NCI-H82 (cell line): Measurements from ENCODE around the gene NUP210.
A peak's percentile ranks its signal among the peaks of the same experiment; 100 is the strongest.
"Not testable (repeated sequence)": the region's sequence is repeated elsewhere in the genome, so short reads cannot be mapped to it uniquely, and the experiment has no call there.

Source experiments
- DNase-seq: peaks from one replicate; lab custom pipeline; 2025; lab: John Stamatoyannopoulos, UW

The NUP210 gene

DNA sequence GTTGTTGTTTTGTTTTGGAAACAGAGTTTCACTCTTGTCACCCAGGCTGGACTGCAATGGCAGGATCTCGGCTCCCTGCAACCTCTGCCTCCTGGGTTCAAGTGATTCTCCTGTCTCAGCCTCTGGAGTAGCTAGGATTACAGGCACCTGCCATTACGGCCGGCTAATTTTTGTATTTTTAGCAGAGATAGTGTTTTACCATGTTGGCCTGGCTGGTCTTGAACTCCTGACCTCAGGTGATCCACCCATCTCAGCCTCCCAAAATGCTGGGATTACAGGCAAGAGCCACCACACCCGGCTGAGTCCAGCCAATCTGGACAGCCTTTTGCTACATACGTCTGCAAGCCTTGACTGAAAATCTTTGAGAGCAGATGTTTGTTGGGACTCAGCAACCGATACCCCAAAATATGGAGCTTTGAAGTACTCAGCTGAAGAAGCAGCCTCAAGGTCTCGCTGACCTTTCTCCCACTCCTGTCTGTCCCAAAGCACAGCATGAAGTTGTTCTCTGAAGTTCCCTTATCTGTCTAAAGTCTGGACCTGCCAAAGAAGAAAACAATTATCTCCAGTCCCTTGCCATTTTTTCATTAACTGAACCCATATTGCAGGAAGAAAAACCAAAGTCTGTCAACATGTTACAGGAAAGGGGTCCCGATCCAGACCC, 9.6 kb upstream of the NUP210 start:
- no peak for DNase-seq

DNA sequence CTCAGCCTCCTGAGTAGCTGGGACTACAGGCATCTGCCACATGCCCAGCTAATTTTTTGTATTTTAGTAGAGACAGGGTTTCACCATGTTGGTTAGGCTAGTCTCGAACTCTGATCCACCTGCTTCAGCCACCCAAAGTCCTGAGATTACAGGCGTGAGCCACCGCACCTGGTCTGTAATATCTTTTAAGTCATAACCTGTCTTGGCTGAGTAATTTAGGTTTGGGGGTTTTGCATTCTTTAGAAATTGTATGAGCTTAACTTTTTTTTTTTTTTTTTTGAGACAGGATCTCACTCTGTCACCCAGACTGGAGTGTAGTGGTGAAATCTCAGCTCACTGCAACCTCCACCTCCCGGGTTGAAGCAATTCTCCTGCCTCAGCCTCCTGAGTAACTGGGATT, 8.6 kb upstream of the NUP210 start:
- not testable (repeated sequence) for DNase-seq

DNA sequence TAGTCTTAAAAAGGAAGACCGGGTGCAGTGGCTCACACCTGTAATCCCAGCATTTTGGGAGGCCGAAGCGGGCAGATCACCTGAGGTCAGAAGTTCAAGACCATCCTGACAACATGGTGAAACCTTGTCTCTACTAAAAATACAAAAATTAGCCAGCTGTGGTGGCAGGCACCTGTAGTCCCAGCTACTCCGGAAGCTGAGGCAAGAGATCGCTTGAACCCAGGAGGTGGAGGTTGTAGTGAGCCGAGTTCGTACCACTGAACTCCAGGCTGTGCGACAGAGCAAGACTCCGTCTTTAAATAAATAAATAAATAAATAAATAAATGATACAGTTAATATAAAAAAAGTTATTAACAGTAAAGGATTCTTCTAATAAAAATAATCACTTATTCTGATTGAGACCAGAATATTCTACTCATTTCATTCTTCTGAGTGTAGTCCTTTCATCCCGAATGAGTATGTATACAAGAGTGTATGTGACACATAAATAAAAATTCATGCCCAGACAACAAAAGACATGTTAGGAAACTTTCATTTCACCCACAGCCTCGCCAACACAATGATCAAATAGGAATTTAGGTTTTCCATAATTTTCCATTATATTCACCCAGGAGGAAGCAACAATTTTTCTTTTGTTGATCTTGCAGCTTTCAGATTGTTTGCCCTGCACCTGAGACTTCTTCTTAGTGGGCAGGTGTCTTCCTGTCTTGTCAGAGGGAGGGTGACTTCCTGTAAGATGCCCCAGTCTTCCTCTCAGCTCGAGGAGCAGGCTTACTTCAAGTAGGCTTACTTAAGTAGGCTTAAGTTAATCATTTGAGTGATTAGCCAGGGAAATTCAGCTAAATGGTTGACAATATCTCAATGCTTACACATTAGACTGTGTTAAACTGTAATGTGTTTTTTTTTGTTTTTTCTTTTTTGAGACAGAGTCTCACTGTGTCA, 7.8 kb upstream of the NUP210 start:
- peak; percentile 79 for DNase-seq

- DNase-seq: no peak
Measured at GRCh38 chr3:13426591-13426990, 6.5 kb upstream of the NUP210 start.

DNA sequence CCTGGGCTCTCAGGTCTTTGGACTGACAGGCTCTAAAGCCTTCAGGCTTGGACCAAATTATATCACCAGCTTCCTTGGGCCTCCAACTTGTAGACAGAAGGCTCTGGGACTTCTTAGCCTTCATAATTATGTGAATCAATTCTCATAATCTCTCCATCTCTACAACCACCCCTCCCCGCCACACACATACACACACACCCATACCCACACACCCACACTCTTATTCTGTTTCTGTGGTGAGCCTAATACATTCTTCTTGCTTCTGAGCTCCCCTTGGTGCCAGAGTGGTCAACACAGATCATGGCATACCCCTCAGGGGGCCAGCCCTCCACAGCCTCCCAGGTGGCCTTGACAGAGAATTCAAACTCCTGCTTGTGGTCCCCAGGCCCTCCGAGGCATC, 5.6 kb upstream of the NUP210 start:
- no peak for DNase-seq

DNA sequence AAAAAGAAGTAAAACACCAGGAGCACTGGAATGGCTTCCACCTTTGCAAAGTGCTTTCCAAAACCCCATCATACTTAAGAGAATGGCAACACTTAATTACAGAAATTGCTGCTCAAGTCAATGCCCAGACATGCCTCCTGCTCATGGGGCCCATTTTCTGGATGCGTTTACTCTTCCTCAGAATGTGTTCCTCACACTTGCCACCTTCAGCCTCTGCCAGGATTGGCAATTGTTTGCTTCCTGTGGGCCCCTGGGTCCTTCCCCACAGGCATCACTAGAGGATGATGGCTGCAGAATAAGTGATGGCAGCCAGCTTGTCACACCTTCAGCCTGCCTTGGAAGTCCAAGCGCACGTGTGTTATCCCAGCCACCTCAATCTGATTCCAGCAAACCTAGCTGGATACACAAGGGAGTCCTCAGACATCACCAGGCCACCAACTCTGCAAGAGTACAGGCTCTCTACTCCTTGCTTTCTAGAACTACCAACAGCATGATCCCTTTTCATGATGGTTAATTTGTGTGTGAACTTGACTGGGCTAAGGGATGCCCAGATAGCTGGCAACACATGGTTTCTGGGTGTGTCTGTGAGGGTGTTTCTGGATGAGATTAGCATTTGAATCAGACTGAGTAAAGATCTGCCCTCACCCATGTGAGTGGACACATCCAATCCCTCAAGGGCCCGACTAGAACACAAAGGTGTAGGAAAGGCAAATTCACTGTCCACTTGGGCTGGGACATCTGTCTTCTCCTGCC, 4.9 kb upstream of the NUP210 start:
- no peak for DNase-seq

GRCh38 chr3:13424141-13424844, 4.2 kb upstream of the NUP210 start:
- DNase-seq: no peak

DNA sequence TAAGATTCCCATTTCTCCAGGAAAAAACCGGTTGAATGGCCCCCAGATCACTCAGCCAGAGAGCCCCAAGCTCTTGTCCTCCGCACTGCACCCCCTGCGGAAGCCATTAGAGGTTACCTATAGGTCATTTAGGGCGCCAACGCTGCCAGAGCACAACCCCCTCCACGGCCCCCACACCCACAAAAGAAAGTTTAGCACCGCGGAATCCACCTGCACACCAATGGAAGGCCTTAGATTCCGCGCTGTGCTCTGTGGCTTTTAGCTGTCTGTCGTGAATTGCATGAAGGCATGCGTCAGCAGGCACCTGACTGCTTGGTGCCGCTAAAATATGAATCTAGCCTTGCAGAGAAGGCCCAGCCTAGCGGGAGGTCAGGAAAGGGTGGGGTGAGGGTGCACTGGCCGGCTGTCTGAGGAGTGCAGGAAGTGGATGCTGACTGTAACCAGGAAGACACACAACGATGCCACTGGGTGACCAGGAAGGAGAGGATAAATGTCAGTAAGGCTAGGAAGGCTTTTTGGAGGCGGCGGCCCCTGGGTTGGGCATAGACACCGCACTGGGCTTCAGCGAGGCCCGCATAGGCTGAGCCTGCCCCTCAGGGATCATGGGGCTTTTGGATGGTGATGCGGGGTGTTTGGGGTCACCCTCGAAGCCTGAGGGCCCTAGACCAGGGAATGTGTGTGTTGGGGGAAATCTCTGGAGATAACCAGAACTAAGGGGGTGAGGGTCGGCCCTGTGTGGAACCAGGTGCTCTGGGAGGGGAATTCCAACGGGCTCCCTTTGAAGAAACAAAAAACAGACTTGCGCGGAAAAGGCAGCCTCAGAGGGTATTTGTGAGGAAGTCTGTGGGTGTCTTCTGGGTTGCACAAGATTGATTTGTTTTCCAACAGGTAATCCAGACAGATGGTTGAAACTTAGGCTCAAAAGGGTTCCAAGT, 976 bp upstream of the NUP210 start:
- peak; percentile 16 for DNase-seq

- DNase-seq: peak; percentile 46
Measured at GRCh38 chr3:13419505-13420044, 547 bp downstream of the NUP210 start.

GRCh38 chr3:13417166-13417947, 2.8 kb downstream of the NUP210 start:
- no peak for DNase-seq

DNA sequence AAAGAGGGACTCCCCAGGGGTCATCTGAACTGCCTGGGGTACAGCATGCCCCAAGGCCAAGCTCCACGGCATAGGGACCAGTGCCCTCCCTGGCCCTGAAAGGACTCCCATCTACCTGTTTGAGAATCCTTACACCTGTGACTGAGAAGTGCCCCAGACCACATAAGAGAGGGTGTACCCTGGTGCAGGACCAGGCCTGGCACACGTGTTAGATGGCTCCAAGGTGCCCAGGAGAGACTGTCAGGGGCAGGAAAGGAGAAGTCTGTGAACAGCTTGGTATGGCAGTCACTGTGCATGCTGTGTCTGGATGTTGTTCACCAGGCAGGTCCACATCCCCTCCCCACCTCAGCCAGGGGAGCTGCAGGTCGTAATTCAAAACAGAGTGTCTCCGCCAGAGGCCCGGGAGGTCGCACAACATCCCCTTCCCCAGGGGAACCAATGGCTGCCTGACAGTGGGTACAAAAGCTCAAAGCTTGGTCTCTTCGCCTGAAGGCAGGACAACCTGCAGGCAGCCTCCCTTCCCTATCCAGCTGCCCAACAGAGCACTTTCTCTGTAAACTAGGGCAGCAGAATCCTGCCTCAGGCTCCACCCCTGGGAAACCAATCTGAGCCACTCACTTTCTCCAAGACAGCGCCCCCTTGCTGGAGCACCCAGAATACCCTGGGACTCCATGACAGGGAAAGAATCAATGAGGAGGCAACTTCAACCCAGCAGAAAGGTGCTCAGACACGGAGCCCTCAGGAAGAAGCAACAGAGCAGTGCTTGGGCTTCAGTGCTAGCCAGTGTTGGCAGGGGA, 3.9 kb downstream of the NUP210 start:
- no peak for DNase-seq

DNA sequence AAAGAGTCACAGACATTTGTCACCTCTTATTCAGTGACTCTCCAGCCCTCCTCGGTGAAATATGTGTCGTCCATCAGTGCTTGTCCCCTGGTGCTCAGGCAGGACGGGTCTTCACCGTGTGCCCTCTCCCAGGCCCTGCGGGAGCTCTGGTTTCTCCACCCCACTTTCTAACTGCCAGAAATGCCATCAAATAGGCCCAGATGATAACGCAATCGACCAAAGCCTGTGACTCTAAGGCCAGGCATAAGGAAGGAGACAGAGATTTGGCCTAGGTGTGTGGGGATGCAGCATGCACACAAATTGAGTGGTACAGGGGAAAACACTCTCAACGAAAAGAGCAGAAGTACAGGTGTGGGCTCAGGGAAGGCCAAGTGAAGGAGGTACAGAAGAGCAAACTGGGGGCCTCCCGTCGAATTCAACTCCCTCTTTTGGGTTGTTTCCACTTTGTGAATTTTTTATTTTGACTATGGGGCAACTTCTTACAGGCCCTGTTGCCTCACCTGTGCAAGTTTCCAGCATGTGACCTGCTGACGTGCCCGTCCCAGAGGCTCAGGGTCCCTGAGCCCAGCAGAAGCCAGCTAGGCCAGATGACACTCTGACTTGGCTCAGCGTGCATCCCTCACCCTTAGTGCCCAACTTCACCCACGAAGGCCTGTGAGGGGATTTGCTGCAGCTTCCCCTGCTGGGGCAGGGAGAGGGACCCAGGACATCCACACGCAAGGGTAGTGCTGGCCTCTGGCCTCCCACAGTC, 4.7 kb downstream of the NUP210 start:
- DNase-seq: no peak

- DNase-seq: no peak
Measured at GRCh38 chr3:13414040-13414729, 5.9 kb downstream of the NUP210 start.

GRCh38 chr3:13411186-13411860, 8.8 kb downstream of the NUP210 start:
- DNase-seq: no peak

DNA sequence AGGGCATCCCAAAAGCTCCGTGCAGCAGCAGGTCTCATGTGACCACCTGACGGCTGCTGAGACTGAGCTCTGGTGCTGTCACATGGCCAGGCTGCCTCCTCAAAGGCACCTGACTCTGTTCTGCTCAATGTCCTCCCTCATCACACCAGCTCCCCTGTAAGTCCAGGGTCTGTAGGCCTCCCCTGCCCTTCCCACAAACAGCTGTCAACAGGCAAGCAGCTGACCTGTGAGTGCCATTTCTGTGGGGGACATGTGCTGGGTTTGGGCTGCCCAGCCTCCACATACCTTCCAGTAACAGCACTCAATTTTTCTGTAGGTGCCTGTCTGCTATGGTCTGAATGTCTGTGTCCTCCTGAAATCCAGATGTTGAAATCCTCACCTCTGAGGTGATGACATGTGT, 11.2 kb downstream of the NUP210 start:
- no peak for DNase-seq

DNA sequence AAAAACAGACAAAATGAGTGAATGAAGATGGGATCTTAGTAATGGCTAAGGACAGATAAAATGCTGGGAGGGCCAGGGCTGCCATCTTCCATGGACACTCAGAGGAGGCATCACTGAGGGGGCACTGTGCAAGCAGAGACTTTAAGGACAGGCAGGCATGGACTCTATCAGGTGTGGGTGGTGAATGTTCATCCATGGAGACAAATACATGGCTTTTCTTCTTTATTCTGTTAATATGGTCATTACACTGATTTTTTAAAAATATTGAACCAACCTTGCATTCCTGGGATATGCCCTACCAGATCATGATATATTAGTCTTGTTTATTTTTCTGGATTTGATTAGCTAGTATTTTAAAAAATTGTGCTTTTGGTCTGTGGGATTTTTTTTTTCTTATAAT, 12.2 kb downstream of the NUP210 start:
- no peak for DNase-seq

DNA sequence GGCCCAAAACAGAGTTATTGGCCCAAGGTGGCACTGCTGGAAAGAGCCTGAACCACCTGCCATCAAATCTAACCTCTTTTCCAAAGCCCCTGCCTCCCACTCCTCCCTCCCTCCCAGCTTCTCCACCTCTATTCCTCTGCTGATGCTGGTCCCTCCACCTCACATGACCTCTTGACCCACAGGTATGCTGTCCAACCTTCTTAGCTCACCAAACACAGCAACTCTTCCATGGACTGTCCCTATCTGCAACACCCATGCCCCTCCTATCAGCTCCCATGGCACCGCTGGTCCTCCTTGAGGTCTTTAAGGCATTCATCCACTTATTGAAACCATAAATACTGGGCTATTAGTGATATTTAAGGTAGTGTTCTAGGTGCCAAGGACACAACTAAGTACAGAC, 12.6 kb downstream of the NUP210 start:
- no peak for DNase-seq
